IMR-90 (cell line): Measurements from ENCODE around the gene TCOF1. TPM values are rescaled to one million over a fixed set of nuclear protein-coding genes. Genes with fewer than 3 reads are reported as not detected.

Source experiments
- polyA plus RNA-seq, 3 experiments: library from polyadenylated mRNA; depleted of rRNA; stranded (reverse); fragments of >200 nt; gene quantifications; 2 replicates each; pipeline ENCODE4 v1.2.3, GENCODE V29; 2012; ENCODE audit warnings: low replicate concordance in 1 of 3
- total RNA-seq: library from RNA; depleted of rRNA; stranded (reverse); fragments of >200 nt; gene quantifications from 2 replicates; pipeline ENCODE4 v1.2.3, GENCODE V29; 2012
- TF ChIP-seq, protein P1 (sequence below): conservative IDR thresholded peaks from 2 replicates; pipeline ENCODE4 v1.5.1; 2012; ENCODE audit warnings: mild to moderate bottlenecking, low read depth, low read length, improper control_type of control experiment

The TCOF1 gene
- total and polyA plus RNA-seq, 2 of the 4 experiments (the other 2 are of a cell fraction): 18.2 to 19.7 TPM

DNA sequence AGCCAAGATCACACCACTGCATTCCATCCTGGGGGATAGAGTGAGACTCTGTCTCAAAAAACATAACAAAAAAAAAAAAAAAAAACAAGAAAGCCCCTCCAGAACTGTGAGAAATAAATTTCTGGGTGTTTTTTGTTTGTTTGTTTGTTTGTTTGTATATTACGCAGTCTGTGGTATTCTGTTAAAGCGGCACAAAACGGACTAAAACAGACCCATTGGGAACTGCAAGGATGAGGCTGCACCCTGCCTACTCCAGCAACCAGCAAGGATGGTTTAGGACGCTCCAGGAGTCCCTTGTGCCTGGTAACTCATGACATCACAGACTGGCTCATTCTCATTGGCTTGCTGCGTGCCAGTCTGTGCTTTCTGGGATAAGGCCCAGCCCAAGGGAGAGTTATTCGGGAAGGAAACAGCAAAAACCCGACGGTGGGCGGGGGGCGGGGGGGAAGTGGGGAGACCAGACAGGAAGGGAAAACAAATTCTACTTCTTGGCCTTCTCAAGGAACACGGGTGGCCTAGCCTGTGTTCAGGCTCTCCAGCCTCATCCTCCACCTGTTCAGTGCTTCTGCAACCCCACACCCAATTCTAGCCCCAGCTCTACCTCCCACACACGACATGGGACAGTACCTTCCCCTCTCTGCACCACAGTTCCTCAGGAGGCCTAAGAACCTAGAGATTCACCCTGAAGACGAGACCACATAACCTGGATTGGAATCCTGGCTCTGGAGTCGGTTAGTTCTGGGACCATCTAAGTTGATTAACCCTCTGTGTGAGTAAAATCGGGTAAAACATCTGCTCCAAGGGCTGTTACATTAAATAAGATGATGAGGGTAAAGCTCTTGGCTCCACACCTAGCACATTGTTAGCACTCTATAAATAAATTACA, 52.4 kb downstream of the TCOF1 start (continued):
- TF ChIP-seq, protein P1, sequence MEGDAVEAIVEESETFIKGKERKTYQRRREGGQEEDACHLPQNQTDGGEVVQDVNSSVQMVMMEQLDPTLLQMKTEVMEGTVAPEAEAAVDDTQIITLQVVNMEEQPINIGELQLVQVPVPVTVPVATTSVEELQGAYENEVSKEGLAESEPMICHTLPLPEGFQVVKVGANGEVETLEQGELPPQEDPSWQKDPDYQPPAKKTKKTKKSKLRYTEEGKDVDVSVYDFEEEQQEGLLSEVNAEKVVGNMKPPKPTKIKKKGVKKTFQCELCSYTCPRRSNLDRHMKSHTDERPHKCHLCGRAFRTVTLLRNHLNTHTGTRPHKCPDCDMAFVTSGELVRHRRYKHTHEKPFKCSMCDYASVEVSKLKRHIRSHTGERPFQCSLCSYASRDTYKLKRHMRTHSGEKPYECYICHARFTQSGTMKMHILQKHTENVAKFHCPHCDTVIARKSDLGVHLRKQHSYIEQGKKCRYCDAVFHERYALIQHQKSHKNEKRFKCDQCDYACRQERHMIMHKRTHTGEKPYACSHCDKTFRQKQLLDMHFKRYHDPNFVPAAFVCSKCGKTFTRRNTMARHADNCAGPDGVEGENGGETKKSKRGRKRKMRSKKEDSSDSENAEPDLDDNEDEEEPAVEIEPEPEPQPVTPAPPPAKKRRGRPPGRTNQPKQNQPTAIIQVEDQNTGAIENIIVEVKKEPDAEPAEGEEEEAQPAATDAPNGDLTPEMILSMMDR: no peak
